UCSD-AML1 (cell line): ENCODE data around the gene PKHD1.
"Not testable (repeated sequence)": the region's sequence is repeated elsewhere in the genome, so short reads cannot be mapped to it uniquely, and the experiment has no call there.

Experiments used
- DNase-seq: peaks from one replicate; lab custom pipeline; 2025; ENCODE audit not compliant: unreplicated experiment; lab: John Stamatoyannopoulos, UW

PKHD1 gene

GRCh38 chr6:51865176-51865575, 222.2 kb downstream of the PKHD1 start:
- no peak for DNase-seq

- no peak for DNase-seq
Observed at GRCh38 chr6:51857134-51857533, 230.3 kb downstream of the PKHD1 start.

GRCh38 chr6:51856508-51856907, 230.9 kb downstream of the PKHD1 start:
- no peak for DNase-seq

GRCh38 chr6:51855310-51856082, 231.9 kb downstream of the PKHD1 start:
- no peak for DNase-seq

GRCh38 chr6:51854876-51855275, 232.5 kb downstream of the PKHD1 start:
- DNase-seq: no peak

GRCh38 chr6:51854347-51854746, 233.1 kb downstream of the PKHD1 start:
- no peak for DNase-seq

GRCh38 chr6:51853109-51853508, 234.3 kb downstream of the PKHD1 start:
- not testable (repeated sequence) for DNase-seq

GRCh38 chr6:51846531-51846930, 240.9 kb downstream of the PKHD1 start:
- no peak for DNase-seq

GRCh38 chr6:51844336-51844735, 243.1 kb downstream of the PKHD1 start:
- no peak for DNase-seq

GRCh38 chr6:51843456-51844056, 243.9 kb downstream of the PKHD1 start:
- no peak for DNase-seq

- no peak for DNase-seq
Observed at GRCh38 chr6:51842804-51843378, 244.5 kb downstream of the PKHD1 start.

- no peak for DNase-seq
Observed at GRCh38 chr6:51842061-51842803, 245.2 kb downstream of the PKHD1 start.

- DNase-seq: no peak
Observed at GRCh38 chr6:51841626-51842025, 245.8 kb downstream of the PKHD1 start.

GRCh38 chr6:51839726-51840374, 247.6 kb downstream of the PKHD1 start:
- DNase-seq: no peak

- DNase-seq: no peak
Observed at GRCh38 chr6:51830666-51831065, 256.7 kb downstream of the PKHD1 start.

- DNase-seq: no peak
Observed at GRCh38 chr6:51827580-51827979, 259.8 kb downstream of the PKHD1 start.

GRCh38 chr6:51824940-51825339, 262.5 kb downstream of the PKHD1 start:
- no peak for DNase-seq

GRCh38 chr6:51820555-51820954, 266.9 kb downstream of the PKHD1 start:
- DNase-seq: no peak

GRCh38 chr6:51818520-51819022, 268.8 kb downstream of the PKHD1 start:
- DNase-seq: no peak

- no peak for DNase-seq
Observed at GRCh38 chr6:51817832-51818231, 269.6 kb downstream of the PKHD1 start.

GRCh38 chr6:51814418-51814817, 273.0 kb downstream of the PKHD1 start:
- no peak for DNase-seq
